HG03469 (cell line): Measurements from ENCODE around the gene TTC1.
A peak's percentile ranks its signal among the peaks of the same experiment; 100 is the strongest.
"Not testable (repeated sequence)": the region's sequence is repeated elsewhere in the genome, so short reads cannot be mapped to it uniquely, and the experiment has no call there.

Source experiments
- ATAC-seq: cut with Tn5 transposase; IDR thresholded peaks from one replicate; pipeline ENCODE4 v1.9.1; 2021; ENCODE audit warnings: mild to moderate bottlenecking, moderate library complexity, moderate number of reproducible peaks; ENCODE audit not compliant: unreplicated experiment

Gene TTC1, protein sequence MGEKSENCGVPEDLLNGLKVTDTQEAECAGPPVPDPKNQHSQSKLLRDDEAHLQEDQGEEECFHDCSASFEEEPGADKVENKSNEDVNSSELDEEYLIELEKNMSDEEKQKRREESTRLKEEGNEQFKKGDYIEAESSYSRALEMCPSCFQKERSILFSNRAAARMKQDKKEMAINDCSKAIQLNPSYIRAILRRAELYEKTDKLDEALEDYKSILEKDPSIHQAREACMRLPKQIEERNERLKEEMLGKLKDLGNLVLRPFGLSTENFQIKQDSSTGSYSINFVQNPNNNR

DNA sequence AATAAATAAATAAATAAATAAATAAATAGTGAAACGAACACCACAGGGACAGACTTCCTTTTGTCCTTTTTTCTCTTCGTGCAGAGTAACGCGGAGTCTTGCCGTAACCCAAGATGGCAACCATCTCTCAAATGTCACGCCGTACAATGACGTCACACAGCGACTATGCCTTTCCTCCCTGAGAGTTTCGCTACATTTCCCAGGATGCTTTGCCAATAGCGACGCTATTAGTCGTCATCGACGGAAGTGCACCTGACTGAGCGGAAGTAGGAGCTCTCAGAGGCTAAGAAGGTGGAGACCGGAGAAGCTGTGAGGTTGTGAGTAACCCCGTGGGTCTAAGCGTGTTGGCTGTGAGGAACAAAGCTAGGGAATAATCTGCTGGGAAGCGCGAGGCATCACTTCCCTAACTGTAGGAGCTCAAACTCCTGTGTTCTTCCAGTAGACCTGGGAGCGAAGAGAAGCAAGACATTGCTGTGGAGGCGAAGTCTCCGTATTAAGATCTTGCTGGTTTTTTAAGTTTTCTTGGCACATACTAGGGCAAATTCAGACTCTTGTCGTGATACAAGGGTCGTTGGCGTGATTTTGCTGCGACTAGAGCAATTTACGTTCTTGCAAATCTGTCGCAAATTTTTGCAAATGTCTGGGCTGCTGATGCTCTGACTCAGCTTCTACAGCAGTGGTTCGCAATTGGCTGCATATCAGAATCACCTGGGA lies at the start of gene TTC1:
Gene TTC1, plus strand, starts transcription at position 263 of the 714 bp plus-strand sequence. CDS start 1,390 bp downstream, outside the sequence.
- ATAC-seq = peak; percentile 99

DNA sequence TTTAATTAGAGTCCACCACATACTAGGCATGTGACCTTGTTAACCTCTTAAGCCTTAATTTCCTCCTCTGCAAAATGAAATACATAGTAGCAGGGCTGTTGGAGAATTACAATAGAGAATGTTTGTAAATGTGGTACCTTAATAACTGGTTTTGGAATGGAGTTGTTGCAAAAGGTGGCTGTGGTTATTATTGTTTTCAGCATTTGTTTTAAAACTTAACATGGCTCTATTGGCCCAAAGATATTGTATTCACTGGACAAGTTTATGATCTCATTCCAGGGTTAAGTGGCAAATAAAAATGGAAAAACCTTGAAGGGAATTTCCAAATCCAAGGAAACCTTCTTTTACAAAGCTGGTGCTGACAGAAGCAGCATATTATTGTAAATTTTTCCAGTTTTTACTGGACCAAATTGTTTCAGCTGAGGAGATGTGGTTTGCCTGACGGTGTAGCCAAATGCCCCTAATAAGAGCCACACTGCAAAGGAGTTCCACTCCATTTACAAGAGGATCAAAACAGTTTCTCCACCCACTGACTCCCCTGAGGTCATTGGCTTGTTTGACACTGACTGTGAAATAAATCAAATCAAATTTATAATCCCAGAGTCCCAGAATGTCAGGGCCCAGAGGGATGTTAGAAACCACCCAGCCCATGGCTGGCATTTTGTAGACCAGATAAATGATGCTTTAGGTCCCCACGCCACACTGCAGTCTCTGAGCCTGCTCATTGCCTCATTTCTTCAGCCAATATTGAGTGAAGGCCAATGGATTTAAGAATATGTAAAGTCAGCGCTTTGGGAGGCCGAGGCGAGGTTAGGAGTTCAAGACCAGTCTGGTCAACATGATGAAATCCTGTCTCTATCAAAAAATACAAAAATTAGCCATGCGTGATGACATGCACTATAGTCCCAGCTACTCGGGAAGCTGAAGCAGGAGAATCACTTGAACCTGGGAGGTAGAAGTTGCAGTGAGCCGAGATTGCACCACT lies 47.5 kb upstream of the TTC1 start:
- ATAC-seq = no peak

DNA sequence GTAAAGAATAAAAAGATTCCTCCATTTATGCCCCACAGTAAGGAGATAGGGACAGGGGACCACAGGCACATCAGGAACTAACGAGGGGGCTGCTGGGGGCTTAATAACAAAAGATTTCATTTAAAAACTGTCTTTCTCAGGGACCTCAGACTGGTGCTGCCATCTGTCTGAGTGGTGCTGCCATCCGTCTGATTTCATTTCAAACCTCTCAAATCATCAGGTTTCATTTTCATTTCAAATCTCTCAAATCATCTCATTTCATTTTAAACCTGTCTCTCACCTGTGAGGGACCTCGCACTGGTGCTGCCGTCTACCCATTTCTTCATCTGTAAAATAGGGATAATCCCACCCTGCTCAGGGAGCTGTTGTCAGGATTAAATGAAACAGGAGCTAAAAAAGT lies 46.7 kb upstream of the TTC1 start:
- ATAC-seq = no peak

DNA sequence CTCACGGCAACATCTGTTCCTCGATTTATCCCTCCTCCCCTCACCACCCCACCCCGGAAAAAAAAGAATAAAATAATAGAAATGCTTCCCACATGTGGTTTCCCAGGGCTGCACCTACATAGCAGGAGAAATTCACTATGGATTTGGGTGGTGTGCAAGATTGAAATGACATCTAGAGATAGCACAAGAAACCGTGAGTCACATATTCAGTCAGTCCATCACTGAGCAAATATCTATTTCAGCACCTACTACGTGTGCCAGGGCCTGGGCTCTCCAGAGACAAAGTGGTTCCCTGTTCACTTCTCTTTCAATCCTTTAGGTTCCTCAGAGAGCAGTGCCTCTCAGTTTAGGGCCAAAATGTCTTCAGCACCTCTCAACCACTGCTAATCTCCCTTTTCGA lies 45.0 kb upstream of the TTC1 start:
- ATAC-seq = no peak

DNA sequence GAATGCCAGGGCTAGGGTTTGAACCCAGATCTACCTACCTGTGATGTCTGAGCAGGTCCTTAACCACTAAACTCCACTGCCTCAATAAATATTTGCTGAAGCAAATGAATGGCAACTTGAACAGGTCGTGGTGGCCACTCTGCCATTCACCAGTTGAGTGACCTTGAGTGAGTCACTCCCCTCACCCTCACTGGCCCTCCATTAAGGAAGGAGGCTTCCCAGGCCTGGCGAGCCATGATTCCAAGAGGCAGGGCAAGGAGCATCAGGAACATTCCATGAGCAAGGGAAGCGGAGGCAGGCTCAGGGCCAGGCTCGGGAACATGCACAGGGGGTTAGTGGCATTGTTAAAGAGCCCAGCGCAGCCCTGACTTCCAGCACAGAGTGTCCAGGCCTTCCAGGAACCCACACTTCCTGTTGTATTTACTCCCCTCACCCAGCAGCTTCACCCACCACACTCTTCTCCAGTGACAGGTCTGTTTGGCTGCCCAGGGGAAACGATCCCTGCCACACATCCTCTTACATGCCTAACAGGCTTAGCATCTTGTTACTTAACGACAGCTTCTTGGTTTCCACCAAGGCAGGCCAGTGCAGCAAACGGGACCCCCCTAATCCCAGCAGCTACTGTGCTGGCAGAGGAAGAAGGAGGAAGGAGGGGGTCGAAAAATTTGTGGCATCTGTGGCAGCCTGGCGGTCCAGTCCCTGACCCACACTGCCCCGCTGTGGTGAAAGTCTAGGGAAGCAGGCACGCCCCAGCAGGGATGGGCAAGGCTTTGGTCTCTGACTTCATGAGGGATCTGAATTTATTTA lies 43.7 kb upstream of the TTC1 start:
- ATAC-seq = no peak

DNA sequence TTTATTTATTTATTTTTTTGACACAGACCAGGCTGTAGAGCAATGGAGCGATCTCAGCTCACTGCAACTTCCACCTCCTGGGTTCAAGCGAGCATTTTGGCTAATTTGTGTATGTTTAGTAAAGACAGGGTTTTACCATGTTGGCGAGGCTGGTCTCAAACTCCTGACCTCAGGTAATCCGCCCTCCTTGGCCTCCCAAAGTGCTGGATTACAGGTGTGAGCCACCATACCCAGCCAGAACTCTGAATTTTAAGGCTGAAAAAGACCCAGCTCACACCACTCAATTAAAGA lies 43.2 kb upstream of the TTC1 start:
- ATAC-seq = not testable (repeated sequence)

DNA sequence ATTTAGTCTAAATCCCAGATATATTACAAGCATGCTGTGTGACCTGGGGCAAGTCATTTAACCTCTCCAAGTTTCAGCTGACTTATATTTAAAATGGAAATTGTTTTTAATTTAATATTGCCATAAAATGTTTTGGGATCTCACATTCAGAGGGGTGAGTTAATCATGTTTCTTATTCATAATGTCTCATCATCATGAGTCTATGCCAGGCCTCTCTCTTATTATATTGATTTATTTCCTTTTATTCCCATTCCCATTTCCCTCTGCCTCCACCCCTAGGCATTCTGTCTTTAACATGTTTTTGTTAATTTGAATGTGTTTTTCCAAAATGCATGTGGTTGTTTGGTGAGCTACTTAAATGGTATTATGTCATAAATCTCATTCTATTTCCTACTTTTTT lies 39.0 kb upstream of the TTC1 start:
- ATAC-seq = no peak

DNA sequence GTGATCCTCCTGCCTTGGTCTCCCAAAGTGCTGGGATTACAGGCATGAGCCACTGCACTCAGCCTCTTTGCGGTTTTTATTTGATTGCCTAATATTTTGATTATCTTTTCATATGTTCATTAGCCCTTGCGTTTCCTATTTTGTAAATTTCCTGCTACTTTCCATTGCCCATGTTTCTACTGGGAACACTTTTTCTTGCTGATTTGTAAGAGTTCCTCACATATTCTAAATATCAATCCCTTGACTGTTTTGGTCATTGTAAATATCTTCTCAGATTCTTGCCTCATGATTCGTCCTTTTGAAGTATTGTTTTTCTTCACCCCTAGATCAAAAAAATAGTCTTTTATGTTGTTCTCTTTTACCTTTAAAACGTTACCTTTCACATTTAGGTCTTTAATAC lies 37.9 kb upstream of the TTC1 start:
- no peak for ATAC-seq

DNA sequence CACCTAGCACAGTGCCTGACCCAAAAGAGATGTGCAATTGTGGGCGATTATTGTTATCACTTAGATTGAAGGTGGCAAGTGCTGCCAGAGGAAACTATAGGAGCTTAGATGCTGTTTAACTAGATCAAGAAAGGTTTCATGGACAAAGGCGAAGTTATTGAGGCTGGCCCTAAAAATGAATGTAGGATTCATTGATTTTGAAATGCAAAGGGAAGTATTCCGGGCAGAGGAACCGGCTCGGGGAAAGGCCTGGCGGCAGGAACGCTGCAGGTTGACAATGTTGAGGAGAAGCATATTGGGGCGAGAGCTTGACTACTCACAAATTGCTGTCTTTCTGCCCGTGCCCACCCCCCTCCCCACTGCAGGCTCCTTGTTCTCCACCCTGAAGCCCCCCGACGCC lies 37.4 kb upstream of the TTC1 start:
- ATAC-seq = no peak

DNA sequence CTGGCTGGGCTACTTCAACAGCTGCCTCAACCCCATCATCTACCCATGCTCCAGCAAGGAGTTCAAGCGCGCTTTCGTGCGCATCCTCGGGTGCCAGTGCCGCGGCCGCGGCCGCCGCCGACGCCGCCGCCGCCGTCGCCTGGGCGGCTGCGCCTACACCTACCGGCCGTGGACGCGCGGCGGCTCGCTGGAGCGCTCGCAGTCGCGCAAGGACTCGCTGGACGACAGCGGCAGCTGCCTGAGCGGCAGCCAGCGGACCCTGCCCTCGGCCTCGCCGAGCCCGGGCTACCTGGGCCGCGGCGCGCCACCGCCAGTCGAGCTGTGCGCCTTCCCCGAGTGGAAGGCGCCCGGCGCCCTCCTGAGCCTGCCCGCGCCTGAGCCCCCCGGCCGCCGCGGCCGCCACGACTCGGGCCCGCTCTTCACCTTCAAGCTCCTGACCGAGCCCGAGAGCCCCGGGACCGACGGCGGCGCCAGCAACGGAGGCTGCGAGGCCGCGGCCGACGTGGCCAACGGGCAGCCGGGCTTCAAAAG lies 36.9 kb upstream of the TTC1 start:
- ATAC-seq = no peak

DNA sequence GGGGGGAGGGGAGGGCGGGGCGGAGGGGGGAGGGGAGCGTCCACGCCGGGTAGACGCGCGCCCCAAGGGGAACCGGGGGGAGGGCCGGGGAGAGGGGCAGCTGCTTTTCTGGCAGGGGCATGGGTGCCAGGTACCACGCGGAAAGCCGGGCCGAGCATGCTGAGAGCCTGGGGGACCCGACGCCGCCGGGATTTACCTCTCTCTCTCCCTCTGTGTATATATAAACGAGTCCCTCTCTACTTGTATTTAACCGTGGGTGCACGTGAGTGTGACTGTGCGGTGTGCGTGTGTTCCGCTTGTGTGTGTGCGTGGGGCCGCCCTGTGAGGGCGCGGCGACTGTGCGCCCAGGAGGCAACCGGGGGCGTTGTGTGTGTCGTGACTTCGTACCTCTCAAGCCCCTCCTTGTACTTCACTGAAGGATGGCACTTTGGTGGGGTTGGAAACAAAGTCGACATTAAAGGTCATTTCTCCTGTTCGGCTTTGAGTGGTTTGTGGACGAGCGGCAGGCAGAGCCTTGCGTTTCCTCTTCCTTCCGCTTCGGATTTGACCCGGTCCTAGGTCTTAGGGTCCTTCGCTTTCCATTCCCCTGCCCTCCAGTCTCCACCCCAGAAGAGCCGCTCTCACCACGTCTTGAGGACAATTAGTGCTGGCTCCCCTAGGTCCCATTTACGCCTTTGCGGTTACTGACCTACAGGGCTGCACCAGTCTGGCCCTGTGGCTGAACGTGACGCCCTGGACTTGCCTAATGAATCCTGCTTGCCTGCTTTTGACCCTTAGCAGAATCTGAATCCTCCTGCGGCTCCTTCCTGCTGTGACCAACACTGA lies 36.2 kb upstream of the TTC1 start:
- no peak for ATAC-seq

DNA sequence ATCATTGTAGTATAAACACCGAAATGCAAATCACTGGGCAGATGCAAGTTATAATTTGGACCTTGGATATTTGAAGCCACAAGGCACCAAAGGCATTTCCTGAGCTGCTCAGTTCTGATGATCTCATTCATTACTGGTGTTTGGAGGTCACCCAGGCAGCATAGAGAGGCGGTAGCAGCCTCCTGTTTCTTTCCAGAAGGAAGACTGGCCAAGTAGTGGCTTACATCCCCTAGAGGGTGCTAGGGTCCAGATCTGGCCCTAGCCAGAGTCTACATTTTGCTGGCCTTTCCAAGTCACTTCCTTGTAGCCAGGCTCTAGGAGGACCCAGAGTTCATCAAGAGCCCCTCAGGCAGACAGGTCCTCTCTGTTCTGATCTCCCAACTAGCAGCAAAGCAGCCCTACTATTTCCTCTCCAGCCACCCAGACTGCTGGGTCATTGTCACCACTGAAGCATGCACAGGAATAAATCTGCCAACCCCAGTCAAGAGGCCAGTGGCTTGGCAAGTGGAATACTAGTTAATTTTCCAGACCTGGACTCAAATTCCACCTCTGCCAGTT lies 33.4 kb upstream of the TTC1 start:
- no peak for ATAC-seq

DNA sequence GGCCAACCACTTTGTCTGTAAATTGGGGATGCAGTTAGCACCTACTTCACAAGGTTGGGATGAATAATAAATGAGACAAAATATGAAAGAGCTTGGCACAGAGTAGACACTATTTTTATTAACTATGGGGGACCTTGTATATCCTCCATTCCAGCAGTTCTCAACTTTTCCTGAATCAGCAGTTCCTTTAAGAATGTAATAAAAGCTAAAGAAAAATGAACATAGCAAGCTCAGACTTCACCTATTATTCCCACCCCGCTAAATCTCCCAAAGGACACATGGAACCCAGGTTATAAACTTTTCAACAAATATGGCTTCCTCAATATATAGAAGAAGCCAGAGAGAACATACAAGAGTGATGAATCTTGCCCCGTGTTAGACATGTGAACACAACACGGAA lies 32.0 kb upstream of the TTC1 start:
- no peak for ATAC-seq

DNA sequence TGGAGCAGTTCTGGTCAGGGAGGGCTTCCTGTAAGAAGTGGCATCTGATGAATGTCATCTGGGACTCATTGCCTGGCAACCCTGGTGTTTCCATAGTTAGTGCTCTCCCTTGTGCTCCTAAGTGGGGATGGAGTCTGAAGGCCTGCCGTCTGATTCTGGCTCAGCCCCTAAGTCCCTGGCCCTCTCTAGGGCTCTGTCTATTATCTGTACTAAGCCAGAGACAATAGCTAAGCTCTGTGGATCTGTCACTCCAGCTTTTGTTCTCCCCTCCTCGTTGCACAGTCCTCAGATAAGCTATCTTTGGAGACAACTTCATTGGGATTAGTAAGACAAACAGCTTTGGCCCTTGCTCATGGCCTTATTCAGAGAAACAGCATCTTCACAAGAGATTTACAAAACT lies 30.6 kb upstream of the TTC1 start:
- no peak for ATAC-seq

DNA sequence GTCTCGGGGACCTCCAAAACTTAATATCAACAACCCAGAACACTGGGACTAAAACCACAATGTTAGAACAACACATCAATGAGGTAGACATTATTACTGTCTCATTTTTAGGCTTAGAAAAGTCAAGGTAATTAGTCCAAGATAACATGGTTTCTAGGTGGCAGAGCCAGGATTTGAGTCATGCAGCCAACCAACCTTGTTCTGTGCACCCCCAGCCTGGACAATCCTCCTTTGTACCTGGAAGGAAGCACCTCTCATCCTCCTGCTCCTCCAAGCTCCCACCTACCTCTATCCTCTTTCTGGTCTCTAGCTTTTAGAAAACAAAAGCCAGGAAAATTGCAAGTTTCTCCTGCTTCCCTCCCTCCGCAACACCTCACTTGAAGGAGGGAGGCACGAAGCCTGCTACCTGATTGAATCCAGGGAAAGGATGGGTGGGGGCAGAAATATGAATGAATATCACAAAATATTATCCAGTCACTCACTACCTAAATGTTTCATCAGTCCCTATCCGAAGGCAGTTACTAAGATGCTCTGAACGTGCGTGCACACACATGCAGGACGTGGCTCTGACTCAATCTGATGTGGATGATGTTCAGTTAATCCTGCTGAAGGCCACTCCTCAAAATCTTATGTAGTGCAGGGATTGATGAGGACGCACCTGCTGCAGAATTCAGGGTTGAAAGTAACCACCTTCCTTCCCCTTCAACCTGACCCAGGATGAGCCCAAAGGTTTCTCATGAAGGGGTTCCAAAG lies 26.3 kb upstream of the TTC1 start:
- ATAC-seq = no peak

DNA sequence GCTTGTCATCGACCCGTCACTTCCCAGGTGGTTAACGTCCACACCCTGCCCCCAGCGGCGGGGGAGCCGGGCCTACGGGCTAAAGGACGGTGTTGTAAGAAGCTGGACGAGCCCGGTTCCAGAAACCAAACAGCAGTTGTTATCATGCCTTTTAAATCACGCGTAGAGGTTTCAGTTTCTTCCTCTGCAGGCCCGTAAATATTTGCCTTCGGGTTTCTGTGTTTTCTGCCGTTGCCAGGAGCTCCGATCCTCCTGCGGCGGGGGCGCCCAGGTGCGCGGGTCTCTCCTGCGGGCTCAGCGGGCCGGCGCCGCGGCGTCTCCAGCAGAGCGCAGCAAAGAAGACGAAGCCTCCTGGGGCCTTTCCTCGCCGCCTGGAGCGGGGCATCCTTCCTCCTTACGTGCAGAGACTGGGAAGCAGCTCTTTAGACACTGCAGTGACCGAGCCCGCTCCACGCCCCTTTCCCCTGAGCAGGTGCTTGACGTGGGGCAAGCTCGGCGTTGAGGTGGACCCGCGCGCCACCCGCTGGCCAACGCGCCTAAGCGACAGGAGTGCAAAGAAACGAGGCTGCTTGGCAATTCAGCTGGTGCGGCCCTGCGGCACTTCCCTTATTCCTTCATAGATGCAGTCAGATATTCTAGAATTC lies 21.8 kb upstream of the TTC1 start:
- peak; percentile 74 for ATAC-seq

DNA sequence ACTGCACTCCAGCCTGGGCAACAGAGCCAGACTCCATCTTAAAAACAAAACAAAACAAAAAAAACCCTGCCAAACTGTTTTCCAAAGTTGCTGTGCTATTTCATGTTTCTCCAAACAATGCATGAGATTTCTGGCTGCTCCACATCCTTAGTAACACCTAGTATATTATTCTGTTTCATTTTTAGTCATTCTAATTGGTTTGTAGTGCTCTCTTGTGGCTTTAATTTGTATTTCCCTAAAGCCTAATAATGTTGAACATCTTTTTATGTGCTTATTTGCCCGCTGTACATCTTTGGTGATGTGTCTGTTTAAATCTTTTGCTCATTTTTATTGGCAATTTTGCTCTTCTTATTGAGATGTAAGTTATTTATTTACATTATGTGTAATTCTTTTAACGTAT lies 18.4 kb upstream of the TTC1 start:
- no peak for ATAC-seq

DNA sequence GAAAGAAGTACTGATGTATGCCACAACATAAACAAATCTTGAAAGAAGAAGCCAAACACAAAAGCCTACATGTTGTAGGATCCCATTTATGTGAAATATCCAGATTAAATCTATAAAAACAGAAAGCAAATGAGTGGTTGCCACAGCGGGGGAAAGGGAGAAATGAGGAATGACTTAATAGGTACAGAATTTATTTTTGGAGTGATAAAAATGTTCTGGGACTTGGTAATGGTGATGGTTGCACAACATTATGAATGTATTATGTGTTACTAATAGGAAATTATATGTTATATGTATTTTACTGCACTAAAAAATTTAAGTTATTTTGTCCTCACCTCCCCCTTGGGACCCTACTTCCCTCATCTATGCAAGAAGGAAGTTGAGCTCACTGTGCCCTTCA lies 16.4 kb upstream of the TTC1 start:
- no peak for ATAC-seq
